ENCODE data around the gene METTL26. TPM values are rescaled to one million over a fixed set of nuclear protein-coding genes. Genes with fewer than 3 reads are reported as not detected.

Gene METTL26
- polyA plus RNA-seq, 3 donors: 57.1 to 80.9 (median 70.4) TPM

GRCh38 chr16:630249-630814 lies 5.8 kb downstream of the METTL26 start:
- H3K9me3 Mint-ChIP-seq: no peaks in the 10 kb centered on the region
- H3K36me3 Mint-ChIP-seq: peaks cover 31 to 40% of the 10 kb centered on the region in 2 donors
- H3K27me3 Mint-ChIP-seq (ENCODE audit: low read depth in 3 of 3): peaks cover 2 to 12% (median 5%) of the 10 kb centered on the region in 3 donors
- H3K27ac Mint-ChIP-seq: no peak overlapping the region
- H3K36me3 ChIP-seq (replicated peaks in 1 of 2; ENCODE audit: control insufficient read depth in 1 of 2, insufficient read depth in 2 of 2, low read length in 2 of 2): peaks cover 35 to 47% of the 10 kb centered on the region in 2 donors
- H3K9me3 ChIP-seq (replicated peaks in 1 of 2; ENCODE audit: control insufficient read depth in 1 of 2, insufficient read depth in 1 of 2, low read length in 2 of 2): no peaks in the 10 kb centered on the region
- no peak overlapping the region for H3K27ac ChIP-seq (ENCODE audit: low read depth in 1 of 2, low read length in 2 of 2)
- TF ChIP-seq CTCF (IDR thresholded peaks at IDR 0.05): no peak
- peaks cover 10 to 22% of the 10 kb centered on the region in 2 donors for H3K4me1 ChIP-seq (ENCODE audit: control insufficient read depth in 1 of 2, insufficient read depth in 2 of 2, low read length in 2 of 2)
- no peaks in the 10 kb centered on the region for H3K27me3 ChIP-seq (ENCODE audit: control insufficient read depth in 2 of 2, insufficient read depth in 2 of 2, low read length in 2 of 2)
- H3K4me3 Mint-ChIP-seq: no peak overlapping the region
- H3K4me1 Mint-ChIP-seq: peaks cover 6% of the 10 kb centered on the region
- H3K9ac ChIP-seq (ENCODE audit: insufficient read depth, low read length, poor library complexity, severe bottlenecking): peak overlapping the region; percentile 21
- WGBS (ENCODE audit: insufficient coverage): 55% methylated on average over 26 of the region's 29 CpGs
- no peak overlapping the region for H2AFZ ChIP-seq (ENCODE audit: insufficient read depth, low read depth, low read length, poor library complexity, severe bottlenecking)
- H4K20me1 ChIP-seq (ENCODE audit: insufficient read depth, low read length): peaks cover 55% of the 10 kb centered on the region
- H3K4me3 ChIP-seq (replicated peaks in 1 of 3; ENCODE audit: low read depth in 2 of 3, low read length in 3 of 3): no peak overlapping the region
- no peak overlapping the region for H3K4me2 ChIP-seq (replicated peaks; ENCODE audit: extremely low read depth, low read length, poor library complexity, severe bottlenecking)
- DNase-seq: no peak
- intact Hi-C loops (cut with micrococcal nuclease): no loop called here
- H3K79me2 ChIP-seq (ENCODE audit: insufficient read depth, low read length): peaks cover 6% of the 10 kb centered on the region

DNA sequence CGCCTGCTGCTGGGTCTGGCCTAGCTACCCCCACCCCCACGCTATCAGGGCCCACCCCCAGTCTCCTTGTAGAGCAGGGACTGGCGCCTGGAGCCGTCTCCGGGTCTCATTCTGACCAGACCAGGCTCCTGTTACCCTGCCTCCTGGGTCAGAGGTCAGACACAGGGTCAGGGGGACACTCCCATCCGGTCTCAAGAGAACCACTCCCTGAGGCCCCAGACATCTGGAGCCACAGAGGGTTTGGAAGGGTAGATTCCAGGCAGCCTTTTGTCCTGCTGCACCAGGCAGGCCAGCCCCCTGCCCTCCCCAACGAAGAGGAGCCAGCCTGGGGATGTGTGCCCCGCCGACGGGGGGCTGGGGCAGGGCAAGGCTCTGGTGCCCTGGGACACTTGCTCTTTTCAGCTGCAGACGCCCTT lies 6.3 kb downstream of the METTL26 start:
- Histone ChIP-seq H3K27me3 (ENCODE audit: control insufficient read depth in 2 of 2, insufficient read depth in 2 of 2, low read length in 2 of 2) (no peaks in the 10 kb centered on the region), H3K4me3 (replicated peaks in 1 of 3; ENCODE audit: low read depth in 2 of 3, low read length in 3 of 3) (no peak overlapping the region), H3K36me3 (replicated peaks in 1 of 2; ENCODE audit: control insufficient read depth in 1 of 2, insufficient read depth in 2 of 2, low read length in 2 of 2) (peaks cover 40 to 52% of the 10 kb centered on the region in 2 donors), H3K4me2 (replicated peaks; ENCODE audit: extremely low read depth, low read length, poor library complexity, severe bottlenecking) (no peak overlapping the region), H2AFZ (ENCODE audit: insufficient read depth, low read depth, low read length, poor library complexity, severe bottlenecking) (no peak overlapping the region), H3K27ac (ENCODE audit: low read depth in 1 of 2, low read length in 2 of 2) (no peak overlapping the region), H3K9me3 (replicated peaks in 1 of 2; ENCODE audit: control insufficient read depth in 1 of 2, insufficient read depth in 1 of 2, low read length in 2 of 2) (no peaks in the 10 kb centered on the region), H3K79me2 (ENCODE audit: insufficient read depth, low read length) (peaks cover 1% of the 10 kb centered on the region), H4K20me1 (ENCODE audit: insufficient read depth, low read length) (peaks cover 55% of the 10 kb centered on the region), H3K4me1 (ENCODE audit: control insufficient read depth in 1 of 2, insufficient read depth in 2 of 2, low read length in 2 of 2) (peaks cover 5 to 18% of the 10 kb centered on the region in 2 donors), H3K9ac (ENCODE audit: insufficient read depth, low read length, poor library complexity, severe bottlenecking) (no peak overlapping the region)
- TF ChIP-seq CTCF (IDR thresholded peaks at IDR 0.05): no peak
- Mint-ChIP-seq H3K4me3 (no peak overlapping the region), H3K27ac (peak overlapping the region in 1 of 7 donors; percentile 15), H3K9me3 (no peaks in the 10 kb centered on the region), H3K4me1 (peaks cover 3% of the 10 kb centered on the region), H3K27me3 (ENCODE audit: low read depth in 3 of 3) (peaks cover 2 to 12% (median 5%) of the 10 kb centered on the region in 3 donors), H3K36me3 (peaks cover 31 to 45% of the 10 kb centered on the region in 2 donors)
- intact Hi-C loops (cut with micrococcal nuclease): no loop called here
- WGBS (ENCODE audit: insufficient coverage): 71% methylated on average over 9 of the region's 11 CpGs
- no peak for DNase-seq

Data from CD14-positive monocyte (primary cell).